Liver (tissue), 9 donors: Measurements from ENCODE around the gene HACL1. TPM values are rescaled to one million over a fixed set of nuclear protein-coding genes. Genes with fewer than 3 reads are reported as not detected.

Experiments used
- DNase-seq: peaks from one replicate; pipeline ENCODE4 v3.0.0-alpha.2; 2017; ENCODE audit warnings: low spot score
- H3K27ac ChIP-seq, 2 donors: one replicate each; pipeline ENCODE4 v1.7.0; 2013; ENCODE audit warnings: inconsistent platforms in 2 of 2, low read length in 2 of 2, control low read depth in 1 of 2, low read depth in 1 of 2, mild to moderate bottlenecking in 1 of 2
- H3K27me3 ChIP-seq, 4 donors: one replicate each; pipeline versions ENCODE4 v1.6.1 to v1.7.0; 2013; ENCODE audit warnings: low read length in 3 of 4, inconsistent platforms in 1 of 4, mild to moderate bottlenecking in 1 of 4, moderate library complexity in 1 of 4; ENCODE audit not compliant: control insufficient read depth in 4 of 4, insufficient read depth in 4 of 4
- H3K36me3 ChIP-seq, 4 donors: one replicate each; pipeline versions ENCODE4 v1.6.1 to v1.7.0; 2013; ENCODE audit warnings: low read length in 3 of 4, mild to moderate bottlenecking in 3 of 4, low read depth in 1 of 4, moderate library complexity in 1 of 4; ENCODE audit not compliant: control insufficient read depth in 4 of 4, insufficient read depth in 3 of 4
- H3K4me1 ChIP-seq, 4 donors: one replicate each; pipeline versions ENCODE4 v1.6.1 to v1.7.0; 2013; ENCODE audit warnings: low read length in 3 of 4, mild to moderate bottlenecking in 3 of 4, moderate library complexity in 1 of 4; ENCODE audit not compliant: control insufficient read depth in 4 of 4, insufficient read depth in 4 of 4
- H3K4me3 ChIP-seq, 3 donors: one replicate each; pipeline versions ENCODE4 v1.6.1 to v1.7.0; 2013; ENCODE audit warnings: low read length in 3 of 3, control low read depth in 1 of 3, low read depth in 1 of 3, mild to moderate bottlenecking in 1 of 3
- H3K9ac ChIP-seq, 2 donors: one replicate each; pipeline ENCODE4 v1.7.0; 2013; ENCODE audit warnings: low read length in 2 of 2, mild to moderate bottlenecking in 2 of 2, moderate library complexity in 2 of 2, control low read depth in 1 of 2, low read depth in 1 of 2
- H3K9me3 ChIP-seq, 4 donors: one replicate each; pipeline versions ENCODE4 v1.6.1 to v1.7.0; 2013; ENCODE audit warnings: low read length in 3 of 4; ENCODE audit not compliant: control insufficient read depth in 4 of 4
- ATF3 ChIP-seq: IDR thresholded peaks from 2 replicates; pipeline ENCODE4 v1.6.1; 2016; ENCODE audit warnings: antibody characterized with exemption
- EGR1 ChIP-seq, 2 donors: IDR thresholded peaks; 2 replicates each; pipeline ENCODE4 v1.6.1; 2016 to 2018; ENCODE audit warnings: antibody characterized with exemption in 2 of 2, low read depth in 2 of 2
- FOXA1 ChIP-seq: IDR thresholded peaks from 2 replicates; pipeline ENCODE4 v1.6.1; 2016; ENCODE audit warnings: antibody characterized with exemption
- FOXA2 ChIP-seq: IDR thresholded peaks from 2 replicates; pipeline ENCODE4 v1.6.1; 2016; ENCODE audit warnings: antibody characterized with exemption
- GABPA ChIP-seq, 2 donors: IDR thresholded peaks in 1 of 2; conservative IDR thresholded peaks in 1 of 2; 2 replicates each; pipeline ENCODE4 v1.6.1; 2016; ENCODE audit warnings: antibody characterized with exemption in 2 of 2, mild to moderate bottlenecking in 1 of 2, moderate library complexity in 1 of 2
- HNF4A ChIP-seq, 2 donors: conservative IDR thresholded peaks; 2 replicates each; pipeline ENCODE4 v1.6.1; 2016; ENCODE audit warnings: antibody characterized with exemption in 2 of 2, mild to moderate bottlenecking in 2 of 2
- HNF4G ChIP-seq: IDR thresholded peaks from 2 replicates; pipeline ENCODE4 v1.6.1; 2016; ENCODE audit warnings: antibody characterized with exemption
- JUND ChIP-seq, 2 donors: IDR thresholded peaks; 2 replicates each; pipeline ENCODE4 v1.6.1; 2016; ENCODE audit warnings: antibody characterized with exemption in 2 of 2
- MAX ChIP-seq: IDR thresholded peaks from 2 replicates; pipeline ENCODE4 v1.6.1; 2016; ENCODE audit warnings: antibody characterized with exemption
- NR2F2 ChIP-seq: IDR thresholded peaks from 2 replicates; pipeline ENCODE4 v1.6.1; 2016; ENCODE audit warnings: antibody characterized with exemption
- RAD21 ChIP-seq, 2 donors: IDR thresholded peaks; 2 replicates each; pipeline ENCODE4 v1.6.1; 2016; ENCODE audit warnings: antibody characterized with exemption in 2 of 2, mild to moderate bottlenecking in 2 of 2
- RXRA ChIP-seq, 2 donors: IDR thresholded peaks; 2 replicates each; pipeline ENCODE4 v1.6.1; 2017 to 2018; ENCODE audit warnings: antibody characterized with exemption in 2 of 2, mild to moderate bottlenecking in 1 of 2
- SP1 ChIP-seq: IDR thresholded peaks from 2 replicates; pipeline ENCODE4 v1.6.1; 2018; ENCODE audit warnings: antibody characterized with exemption, mild to moderate bottlenecking
- TAF1 ChIP-seq: conservative IDR thresholded peaks from 2 replicates; pipeline ENCODE4 v1.6.1; 2016; ENCODE audit warnings: antibody characterized with exemption, mild to moderate bottlenecking
- YY1 ChIP-seq: IDR thresholded peaks from 2 replicates; pipeline ENCODE4 v1.6.1; 2016; ENCODE audit warnings: antibody characterized with exemption, mild to moderate bottlenecking
- WGBS: extraction: QIAGEN DNeasy Blood & Tissue Kit; methylation state at CpG from one replicate; pipeline ENCODE4 v1.1.7; 2013; 5-methylcytosine and 5-hydroxymethylcytosine counted together
- polyA plus RNA-seq, 2 donors: library from polyadenylated mRNA; stranded (reverse) in 1 of 2; unstranded in 1 of 2; fragments of 200-250 nt in 1 of 2; fragments of >200 nt in 1 of 2; fragmentation: Nextera tagmentation in 1 of 2; extraction: Ambion mirVana in 1 of 2; gene quantifications; one replicate each; pipeline versions ENCODE4 v1.2.1 to v1.2.3, GENCODE V29; 2013 to 2015
- total RNA-seq, 2 donors: library from RNA; depleted of rRNA; stranded (reverse); fragments of >200 nt; gene quantifications; one replicate each; pipeline ENCODE4 v1.2.3, GENCODE V29; 2014
- TF ChIP-seq, protein P1 (sequence below): IDR thresholded peaks from 2 replicates; pipeline ENCODE4 v1.6.1; 2016; ENCODE audit warnings: antibody characterized with exemption, mild to moderate bottlenecking
- TF ChIP-seq, protein P2 (sequence below): IDR thresholded peaks from 2 replicates; pipeline ENCODE4 v1.6.1; 2016; ENCODE audit warnings: antibody characterized with exemption
- donor health status: healthy.
- donor health status: healthy.
- donor health status: healthy.
- donor health status: healthy.
- donor health status: healthy.

The HACL1 gene
- total and polyA plus RNA-seq, 4 donors, result 13.4 to 46.9 (median 32.2) TPM

- H3K4me3 ChIP-seq, result no peak overlapping the region
These were observed 30.2 kb upstream of the HACL1 start for GRCh38 chr3:15631426-15632211.

DNA sequence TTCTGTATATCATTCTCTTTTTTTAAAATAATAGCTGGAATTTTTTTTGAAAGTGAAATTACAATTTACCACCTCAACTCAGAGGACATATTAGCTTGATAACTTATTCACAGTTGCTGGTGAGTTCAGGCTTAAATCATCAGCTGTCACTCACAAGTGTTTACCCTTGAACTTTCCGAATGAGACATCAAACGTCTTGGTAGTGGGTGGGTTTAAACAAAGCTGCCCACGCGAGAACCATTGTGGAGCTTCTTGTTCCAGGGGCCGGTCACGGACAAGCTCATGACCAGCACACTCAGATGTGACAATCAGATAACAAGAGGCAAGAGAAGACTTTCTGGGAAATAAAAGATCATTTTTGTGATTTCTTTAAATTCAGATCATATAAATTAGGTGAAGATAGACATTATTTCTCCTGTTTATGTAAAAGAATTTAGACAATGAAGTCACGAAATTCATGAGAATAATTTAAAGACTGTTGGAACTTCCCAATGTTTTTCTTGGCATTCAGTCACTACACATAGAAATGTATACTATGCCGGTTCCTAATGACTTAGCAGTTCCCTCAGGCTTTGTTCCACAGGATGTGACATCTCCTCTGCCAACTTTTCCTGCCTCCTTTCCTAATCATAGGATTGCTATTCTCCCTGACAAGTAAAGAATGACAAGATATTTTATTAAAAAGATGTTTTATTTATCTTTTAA, 29.4 kb upstream of the HACL1 start:
- Histone ChIP-seq H3K27me3 (no peaks in the 10 kb centered on the region), H3K27ac (peak overlapping the region in 1 of 2 donors; percentile 27), H3K9ac (peak overlapping the region; percentile 43 to 61), H3K9me3 (no peaks in the 10 kb centered on the region), H3K36me3 (no peaks in the 10 kb centered on the region), H3K4me1 (peaks cover 0 to 30% (median 13%) of the 10 kb centered on the region in 4 donors), H3K4me3 (peak overlapping the region in 1 of 3 donors; percentile 15)
- TF ChIP-seq TAF1 (no peak), FOXA1 (no peak), SP1 (no peak), MAX (no peak)
- TF ChIP-seq, protein P1, sequence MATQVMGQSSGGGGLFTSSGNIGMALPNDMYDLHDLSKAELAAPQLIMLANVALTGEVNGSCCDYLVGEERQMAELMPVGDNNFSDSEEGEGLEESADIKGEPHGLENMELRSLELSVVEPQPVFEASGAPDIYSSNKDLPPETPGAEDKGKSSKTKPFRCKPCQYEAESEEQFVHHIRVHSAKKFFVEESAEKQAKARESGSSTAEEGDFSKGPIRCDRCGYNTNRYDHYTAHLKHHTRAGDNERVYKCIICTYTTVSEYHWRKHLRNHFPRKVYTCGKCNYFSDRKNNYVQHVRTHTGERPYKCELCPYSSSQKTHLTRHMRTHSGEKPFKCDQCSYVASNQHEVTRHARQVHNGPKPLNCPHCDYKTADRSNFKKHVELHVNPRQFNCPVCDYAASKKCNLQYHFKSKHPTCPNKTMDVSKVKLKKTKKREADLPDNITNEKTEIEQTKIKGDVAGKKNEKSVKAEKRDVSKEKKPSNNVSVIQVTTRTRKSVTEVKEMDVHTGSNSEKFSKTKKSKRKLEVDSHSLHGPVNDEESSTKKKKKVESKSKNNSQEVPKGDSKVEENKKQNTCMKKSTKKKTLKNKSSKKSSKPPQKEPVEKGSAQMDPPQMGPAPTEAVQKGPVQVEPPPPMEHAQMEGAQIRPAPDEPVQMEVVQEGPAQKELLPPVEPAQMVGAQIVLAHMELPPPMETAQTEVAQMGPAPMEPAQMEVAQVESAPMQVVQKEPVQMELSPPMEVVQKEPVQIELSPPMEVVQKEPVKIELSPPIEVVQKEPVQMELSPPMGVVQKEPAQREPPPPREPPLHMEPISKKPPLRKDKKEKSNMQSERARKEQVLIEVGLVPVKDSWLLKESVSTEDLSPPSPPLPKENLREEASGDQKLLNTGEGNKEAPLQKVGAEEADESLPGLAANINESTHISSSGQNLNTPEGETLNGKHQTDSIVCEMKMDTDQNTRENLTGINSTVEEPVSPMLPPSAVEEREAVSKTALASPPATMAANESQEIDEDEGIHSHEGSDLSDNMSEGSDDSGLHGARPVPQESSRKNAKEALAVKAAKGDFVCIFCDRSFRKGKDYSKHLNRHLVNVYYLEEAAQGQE, result no peak
- no peak for DNase-seq
- 35% methylated on average over 8 of the region's 8 CpGs for WGBS

More at GRCh38 chr3:15631426-15632211, 30.2 kb upstream of the HACL1 start:
- Histone ChIP-seq H3K9ac (no peak overlapping the region), H3K9me3 (no peaks in the 10 kb centered on the region), H3K36me3 (peaks cover 0 to 3% (median 1%) of the 10 kb centered on the region in 4 donors), H3K27me3 (no peaks in the 10 kb centered on the region), H3K4me1 (peaks cover 0 to 30% (median 13%) of the 10 kb centered on the region in 4 donors), H3K27ac (peak overlapping the region in 1 of 2 donors; percentile 7)
- DNase-seq, result no peak
- WGBS, result 89% methylated on average over 12 of the region's 12 CpGs
- no peak for TF ChIP-seq HNF4G
- TF ChIP-seq, protein P2, sequence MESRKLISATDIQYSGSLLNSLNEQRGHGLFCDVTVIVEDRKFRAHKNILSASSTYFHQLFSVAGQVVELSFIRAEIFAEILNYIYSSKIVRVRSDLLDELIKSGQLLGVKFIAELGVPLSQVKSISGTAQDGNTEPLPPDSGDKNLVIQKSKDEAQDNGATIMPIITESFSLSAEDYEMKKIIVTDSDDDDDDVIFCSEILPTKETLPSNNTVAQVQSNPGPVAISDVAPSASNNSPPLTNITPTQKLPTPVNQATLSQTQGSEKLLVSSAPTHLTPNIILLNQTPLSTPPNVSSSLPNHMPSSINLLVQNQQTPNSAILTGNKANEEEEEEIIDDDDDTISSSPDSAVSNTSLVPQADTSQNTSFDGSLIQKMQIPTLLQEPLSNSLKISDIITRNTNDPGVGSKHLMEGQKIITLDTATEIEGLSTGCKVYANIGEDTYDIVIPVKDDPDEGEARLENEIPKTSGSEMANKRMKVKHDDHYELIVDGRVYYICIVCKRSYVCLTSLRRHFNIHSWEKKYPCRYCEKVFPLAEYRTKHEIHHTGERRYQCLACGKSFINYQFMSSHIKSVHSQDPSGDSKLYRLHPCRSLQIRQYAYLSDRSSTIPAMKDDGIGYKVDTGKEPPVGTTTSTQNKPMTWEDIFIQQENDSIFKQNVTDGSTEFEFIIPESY, result no peak

- Histone ChIP-seq H3K27ac (peak overlapping the region in 1 of 2 donors; percentile 27), H3K27me3 (no peaks in the 10 kb centered on the region), H3K9ac (peak overlapping the region; percentile 43 to 61), H3K9me3 (no peaks in the 10 kb centered on the region), H3K36me3 (no peaks in the 10 kb centered on the region), H3K4me1 (peaks cover 0 to 24% (median 11%) of the 10 kb centered on the region in 4 donors), H3K4me3 (peak overlapping the region in 1 of 3 donors; percentile 15)
- DNase-seq, result no peak
- 41% methylated on average over 10 of the region's 10 CpGs for WGBS
- no peak for TF ChIP-seq MAX
- TF ChIP-seq NR2F2, result peak; percentile 10
- TF ChIP-seq EGR1 (IDR thresholded peaks at IDR 0.05; ENCODE audit: low read depth in 2 of 2), result no peak
- TF ChIP-seq HNF4G, result no peak
- TF ChIP-seq JUND (IDR thresholded peaks at IDR 0.05), result no peak
- TF ChIP-seq TAF1, result no peak
- TF ChIP-seq FOXA2, result no peak
- TF ChIP-seq YY1, result no peak
- TF ChIP-seq SP1, result no peak
- TF ChIP-seq HNF4A (conservative IDR thresholded peaks at IDR 0.05), result peak in 1 of 2 donors; percentile 23
- TF ChIP-seq ATF3, result no peak
- no peak for TF ChIP-seq FOXA1
- TF ChIP-seq RXRA (IDR thresholded peaks at IDR 0.05), result peak in 1 of 2 donors; percentile 22
- no peak for TF ChIP-seq GABPA (IDR thresholded peaks at IDR 0.05 in 1 of 2, conservative IDR thresholded peaks at IDR 0.05 in 1 of 2)
- TF ChIP-seq RAD21 (IDR thresholded peaks at IDR 0.05), result peak; percentile 79 to 82
These were observed 28.7 kb upstream of the HACL1 start for GRCh38 chr3:15629860-15630597.
